GM18502 (cell line): ENCODE data around the gene RAP1GDS1.

ENCODE experiments used
- ATAC-seq: cut with Tn5 transposase; IDR thresholded peaks from one replicate; pipeline ENCODE4 v1.9.1; 2021; ENCODE audit warnings: mild to moderate bottlenecking; ENCODE audit not compliant: unreplicated experiment, poor library complexity

RAP1GDS1 gene

DNA sequence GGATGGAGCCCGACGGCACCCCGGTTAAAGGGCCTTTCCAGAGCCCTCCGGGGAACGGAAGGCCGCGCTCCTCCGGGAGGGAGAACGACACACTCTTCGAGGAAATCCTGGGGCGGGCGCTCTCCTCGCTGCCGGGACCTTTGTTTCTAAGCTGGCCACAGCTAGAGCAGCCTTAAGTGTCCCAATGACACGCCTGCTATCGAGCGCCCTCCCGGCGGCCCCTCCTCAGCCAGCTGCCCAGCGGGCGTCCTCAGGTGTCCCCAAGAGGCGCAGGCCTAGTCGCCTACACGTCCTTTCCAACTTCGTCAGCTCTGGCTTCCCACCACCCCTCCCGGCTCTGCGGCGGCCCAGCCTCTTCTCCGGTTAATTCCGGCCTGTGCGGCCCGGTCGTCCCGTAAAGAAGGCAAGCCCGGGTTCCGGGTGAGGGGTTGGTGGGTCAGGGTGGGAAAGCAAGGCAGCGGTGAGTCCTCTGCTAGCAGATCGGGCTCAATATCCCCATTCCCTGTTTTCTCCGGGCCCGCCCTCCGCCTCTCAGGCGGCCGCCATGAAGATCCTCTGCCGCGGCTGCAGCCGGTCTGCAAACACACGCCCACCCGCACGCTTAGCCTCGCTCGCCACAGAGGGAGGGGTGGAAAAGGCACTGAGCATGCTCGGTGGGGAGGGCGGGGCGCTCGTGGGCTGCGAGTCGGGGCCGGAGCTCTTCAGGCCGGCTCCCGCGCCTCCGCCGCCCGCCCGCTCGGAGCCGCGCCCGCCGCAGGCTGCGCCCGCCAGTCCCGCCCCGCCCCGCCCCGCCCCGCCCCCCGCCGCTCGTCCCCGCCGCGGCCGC is at the start of gene RAP1GDS1:
Gene RAP1GDS1 (plus strand): TSS at position 806 of the 826 bp plus-strand sequence. CDS start 182 bp downstream, outside the sequence.
- ATAC-seq = peak; percentile 84

- no peak for ATAC-seq
Observed at GRCh38 chr4:98222306-98222705, 38.9 kb upstream of the RAP1GDS1 start.

DNA sequence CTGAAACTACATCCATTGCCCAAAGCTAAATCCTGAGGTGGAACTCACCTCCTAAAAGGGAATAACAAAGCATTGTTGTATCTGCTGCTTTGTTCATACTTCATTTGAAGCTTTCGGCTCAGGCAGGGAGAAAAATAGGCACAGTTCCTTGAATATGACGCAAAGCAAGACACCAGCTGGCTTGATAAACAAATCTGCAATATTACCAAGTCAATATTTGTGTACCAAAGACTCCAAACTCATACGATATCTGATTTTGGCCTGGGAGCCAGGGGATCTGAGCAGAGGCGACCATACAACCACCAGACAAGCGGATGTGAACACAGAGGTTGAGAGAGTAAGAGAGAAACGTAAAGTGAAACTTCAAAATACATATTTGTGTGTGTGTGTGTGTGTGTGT is 34.8 kb upstream of the RAP1GDS1 start:
- no peak for ATAC-seq

- no peak for ATAC-seq
Observed at GRCh38 chr4:98230961-98231360, 30.2 kb upstream of the RAP1GDS1 start.

- no peak for ATAC-seq
Observed at GRCh38 chr4:98232202-98232601, 29.0 kb upstream of the RAP1GDS1 start.

DNA sequence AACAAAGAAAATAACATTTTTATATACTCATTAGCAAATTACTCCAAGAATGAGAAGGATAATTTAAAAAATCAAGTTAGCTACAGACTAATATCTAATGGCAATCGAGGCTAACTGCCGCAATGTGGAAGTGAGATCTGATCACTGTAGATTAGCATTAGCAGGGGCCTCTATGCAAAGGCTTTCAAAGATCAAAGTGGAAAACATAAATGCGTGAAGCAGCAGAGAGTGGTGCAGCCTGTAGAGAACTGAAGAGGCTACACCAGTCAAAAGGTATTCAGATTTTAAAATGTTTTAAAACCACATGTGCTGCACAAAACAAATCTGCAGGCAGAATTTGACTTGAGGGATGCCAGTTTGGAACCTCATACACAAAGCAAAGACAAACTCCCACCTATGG is 24.0 kb upstream of the RAP1GDS1 start:
- no peak for ATAC-seq

- ATAC-seq = no peak
Observed at GRCh38 chr4:98242063-98242462, 19.1 kb upstream of the RAP1GDS1 start.

- no peak for ATAC-seq
Observed at GRCh38 chr4:98242538-98242937, 18.6 kb upstream of the RAP1GDS1 start.

- ATAC-seq = no peak
Observed at GRCh38 chr4:98245226-98245625, 16.0 kb upstream of the RAP1GDS1 start.

GRCh38 chr4:98248934-98249333 is 12.2 kb upstream of the RAP1GDS1 start:
- peak; percentile 62 for ATAC-seq

- no peak for ATAC-seq
Observed at GRCh38 chr4:98249831-98250230, 11.4 kb upstream of the RAP1GDS1 start.

DNA sequence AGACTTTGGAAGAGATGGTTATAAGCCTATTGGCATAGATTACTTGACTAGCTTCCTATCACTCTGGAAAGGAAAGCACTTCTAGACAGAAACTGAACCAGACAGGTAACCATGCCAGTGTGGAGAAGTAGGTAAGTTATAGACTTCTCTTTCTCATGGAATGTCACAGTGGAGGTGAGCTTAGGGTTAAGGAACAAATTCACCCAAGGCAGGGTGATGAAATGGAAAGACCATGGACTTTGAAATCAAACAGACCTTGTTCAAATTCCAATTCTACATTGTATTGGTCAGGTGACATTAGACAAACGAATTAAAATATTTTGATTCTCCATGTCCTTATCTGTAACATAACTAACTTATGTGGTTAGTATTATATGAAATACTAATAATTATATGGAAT is 7.7 kb upstream of the RAP1GDS1 start:
- ATAC-seq = no peak

GRCh38 chr4:98260047-98260578 is 1.1 kb upstream of the RAP1GDS1 start:
- ATAC-seq = peak; percentile 29

- peak; percentile 22 for ATAC-seq
Observed at GRCh38 chr4:98261405-98262291, 464 bp downstream of the RAP1GDS1 start.

DNA sequence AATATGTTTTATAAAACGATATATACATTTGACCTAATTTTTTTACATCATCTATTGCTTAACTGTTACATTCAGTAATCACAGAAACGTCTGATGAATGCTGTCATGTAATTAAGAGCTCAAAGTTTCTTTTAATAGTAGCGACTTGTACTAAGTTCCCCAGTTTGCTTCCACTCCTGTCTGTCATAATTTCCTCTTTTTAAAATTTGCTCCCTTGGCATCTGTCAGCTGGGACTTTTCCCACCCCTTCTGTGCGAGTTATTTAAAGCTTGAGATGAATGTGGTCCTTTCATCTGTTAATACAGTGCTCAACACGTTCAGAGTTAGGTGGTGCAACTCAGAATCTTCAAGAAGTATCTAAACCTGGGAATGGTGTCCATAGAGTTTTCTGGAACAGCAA is 1.2 kb downstream of the RAP1GDS1 start:
- ATAC-seq = no peak

DNA sequence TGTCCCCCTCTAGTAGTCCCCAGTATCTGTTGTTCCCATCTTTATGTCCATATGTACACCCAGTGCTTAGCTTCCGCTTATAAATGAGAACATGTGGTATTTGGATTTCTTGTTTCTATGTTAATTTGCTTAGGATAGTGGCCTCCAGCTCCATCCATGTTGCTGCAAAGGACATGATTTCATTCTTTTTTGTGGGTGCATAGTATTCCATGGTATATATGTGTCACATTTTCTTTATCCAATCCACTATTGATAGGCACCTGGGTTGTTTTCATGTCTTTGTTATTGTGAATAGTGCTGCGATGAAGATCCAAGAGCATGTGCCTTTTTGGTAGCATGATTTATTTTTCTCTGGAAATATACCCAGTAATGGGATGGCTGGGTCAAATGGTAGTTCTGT is 6.3 kb downstream of the RAP1GDS1 start:
- ATAC-seq = no peak

DNA sequence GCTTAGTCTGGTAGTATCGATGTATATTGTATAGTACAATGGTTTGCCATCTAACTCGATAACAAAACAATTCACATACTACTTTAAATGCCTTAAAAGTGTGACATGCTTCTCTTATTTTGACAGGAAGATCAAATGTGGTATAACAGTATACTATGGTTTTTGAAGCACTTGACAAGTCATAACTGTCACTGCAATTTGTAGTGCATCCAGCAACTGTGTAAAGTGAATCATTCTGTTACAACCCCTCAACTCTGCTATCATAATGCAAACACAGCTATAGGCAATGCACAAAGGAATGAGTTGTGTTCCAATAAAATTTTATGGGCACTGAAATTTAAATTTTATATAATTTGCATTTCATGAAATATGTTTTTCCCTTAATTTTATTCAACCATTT is 14.0 kb downstream of the RAP1GDS1 start:
- no peak for ATAC-seq

- no peak for ATAC-seq
Observed at GRCh38 chr4:98283219-98284189, 22.3 kb downstream of the RAP1GDS1 start.

DNA sequence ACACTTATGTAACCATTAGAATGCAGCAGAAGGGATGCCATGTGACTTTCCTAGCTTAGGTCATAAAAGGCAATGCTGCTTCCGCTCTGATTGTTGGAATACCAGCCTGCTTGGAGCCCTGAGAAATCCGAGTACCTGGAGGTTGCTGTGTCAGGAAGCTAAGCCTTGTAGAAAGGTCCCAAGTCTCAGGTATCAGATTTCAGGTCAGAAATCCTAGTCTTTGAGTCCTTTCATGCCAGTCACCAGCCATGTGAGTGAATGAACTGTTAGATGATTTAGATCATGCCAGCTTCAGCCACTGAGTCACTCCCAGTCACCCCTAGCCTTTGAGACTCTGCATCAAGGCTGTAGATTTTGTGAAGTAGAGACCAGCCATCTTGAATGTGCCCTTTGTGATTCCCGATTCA is 23.5 kb downstream of the RAP1GDS1 start:
- ATAC-seq = no peak

- ATAC-seq = no peak
Observed at GRCh38 chr4:98285676-98286075, 24.5 kb downstream of the RAP1GDS1 start.
